Activated naive CD8-positive, alpha-beta T cell treated with anti-CD3 and anti-CD28 coated beads, Interleukin-2, amount 10 ng/mL, durations not matched to agents 7 days and 5 days (primary cell): ENCODE measurements around the gene IGSF23. TPM values are rescaled to one million over a fixed set of nuclear protein-coding genes. Genes with fewer than 3 reads are reported as not detected.
"Not testable (repeated sequence)": the region's sequence is repeated elsewhere in the genome, so short reads cannot be mapped to it uniquely, and the experiment has no call there.

Experiments
- ATAC-seq: fragments of 150-1000 bp; cut with Tn5 transposase; one replicate; pipeline ENCODE4 v1.10.0; 2021; ENCODE audit warnings: low read depth, moderate library complexity
- POLR2A ChIA-PET: fragments of 350-600 bp; sonication (Branson Sonifier 250); formaldehyde crosslinking; loops from one replicate; lab custom pipeline; 2021; ENCODE audit warnings: antibody characterized with exemption; lab: Charles Lee
- DNase-seq: peaks from one replicate; pipeline ENCODE4 v3.0.0; 2021
- H3K27ac Mint-ChIP-seq: one replicate; pipeline ENCODE4 v1.8.0; 2022; ENCODE audit warnings: mild to moderate bottlenecking, mixed read lengths
- H3K27me3 Mint-ChIP-seq: one replicate; pipeline ENCODE4 v1.8.0; 2022; ENCODE audit warnings: mild to moderate bottlenecking, moderate library complexity, mixed read lengths
- H3K36me3 Mint-ChIP-seq: one replicate; pipeline ENCODE4 v1.8.0; 2021; ENCODE audit warnings: mild to moderate bottlenecking, mixed read lengths
- H3K4me1 Mint-ChIP-seq: one replicate; pipeline ENCODE4 v1.8.0; 2021; ENCODE audit warnings: mixed read lengths
- H3K4me3 Mint-ChIP-seq: one replicate; pipeline ENCODE4 v1.8.0; 2022; ENCODE audit warnings: mild to moderate bottlenecking, moderate library complexity, mixed read lengths
- H3K9me3 Mint-ChIP-seq: one replicate; pipeline ENCODE4 v1.8.0; 2021; ENCODE audit warnings: mixed read lengths
- total RNA-seq, 2 experiments: library from RNA; stranded (reverse); gene quantifications; one replicate each; pipeline ENCODE4 v1.2.3, GENCODE V29; 2021

Gene IGSF23
- total RNA-seq, 2 experiments from 2014 or later: not detected

- not testable (repeated sequence) for H3K27me3 Mint-ChIP-seq, H3K36me3 Mint-ChIP-seq, DNase-seq, H3K9me3 Mint-ChIP-seq, ATAC-seq, H3K27ac Mint-ChIP-seq, H3K4me3 Mint-ChIP-seq
- peaks cover 11% of the 10 kb centered on the region for H3K4me1 Mint-ChIP-seq
- POLR2A ChIA-PET: interaction anchor here (0.7 kb wide), 1 partner anchor 19 kb away, joined by 3 read pairs; no protein-coding TSS in a partner anchor
These were observed 2.9 kb upstream of the IGSF23 start for GRCh38 chr19:44610497-44610896.

- no peaks in the 10 kb centered on the region for H3K36me3 Mint-ChIP-seq
- no peak overlapping the region for H3K27ac Mint-ChIP-seq
- peaks cover 10% of the 10 kb centered on the region for H3K4me1 Mint-ChIP-seq
- ATAC-seq (no peak), DNase-seq (no peak)
- peaks cover 3% of the 10 kb centered on the region for H3K9me3 Mint-ChIP-seq
- H3K4me3 Mint-ChIP-seq: no peak overlapping the region
- H3K27me3 Mint-ChIP-seq: peaks cover 2% of the 10 kb centered on the region
- POLR2A ChIA-PET: no interaction called here
These were observed 1.5 kb upstream of the IGSF23 start for GRCh38 chr19:44611812-44612295.

- H3K4me1 Mint-ChIP-seq: no peaks in the 10 kb centered on the region
- no peak for DNase-seq
- POLR2A ChIA-PET: no interaction called here
- H3K27ac Mint-ChIP-seq: no peak overlapping the region
- no peak overlapping the region for H3K4me3 Mint-ChIP-seq
- H3K9me3 Mint-ChIP-seq: no peaks in the 10 kb centered on the region
- no peaks in the 10 kb centered on the region for H3K36me3 Mint-ChIP-seq
- peaks cover 2% of the 10 kb centered on the region for H3K27me3 Mint-ChIP-seq
- ATAC-seq: no peak
These were observed 950 bp downstream of the IGSF23 start for GRCh38 chr19:44614313-44614712.

GRCh38 chr19:44615863-44616247 lies 2.5 kb downstream of the IGSF23 start:
- Mint-ChIP-seq H3K4me1 (no peaks in the 10 kb centered on the region), H3K36me3 (no peaks in the 10 kb centered on the region), H3K9me3 (no peaks in the 10 kb centered on the region), H3K27ac (no peak overlapping the region), H3K27me3 (no peaks in the 10 kb centered on the region), H3K4me3 (no peak overlapping the region)
- no peak for DNase-seq
- POLR2A ChIA-PET: no interaction called here
- no peak for ATAC-seq

- Mint-ChIP-seq H3K4me3 (no peak overlapping the region), H3K27me3 (no peaks in the 10 kb centered on the region), H3K9me3 (no peaks in the 10 kb centered on the region), H3K36me3 (no peaks in the 10 kb centered on the region), H3K4me1 (no peaks in the 10 kb centered on the region), H3K27ac (no peak overlapping the region)
- POLR2A ChIA-PET: no interaction called here
- no peak for DNase-seq
- ATAC-seq: no peak
These were observed 3.9 kb downstream of the IGSF23 start for GRCh38 chr19:44617110-44617880.

GRCh38 chr19:44618640-44619357 lies 5.4 kb downstream of the IGSF23 start:
- POLR2A ChIA-PET: no interaction called here
- DNase-seq: no peak
- Mint-ChIP-seq H3K27me3 (no peaks in the 10 kb centered on the region), H3K36me3 (no peaks in the 10 kb centered on the region), H3K9me3 (no peaks in the 10 kb centered on the region), H3K4me3 (no peak overlapping the region), H3K27ac (no peak overlapping the region), H3K4me1 (no peaks in the 10 kb centered on the region)
- ATAC-seq: no peak

GRCh38 chr19:44620667-44621066 lies 7.3 kb downstream of the IGSF23 start:
- ATAC-seq (no peak), DNase-seq (no peak)
- Mint-ChIP-seq H3K36me3 (no peaks in the 10 kb centered on the region), H3K4me3 (no peak overlapping the region), H3K4me1 (no peaks in the 10 kb centered on the region), H3K27ac (no peak overlapping the region), H3K9me3 (no peaks in the 10 kb centered on the region), H3K27me3 (no peaks in the 10 kb centered on the region)
- POLR2A ChIA-PET: no interaction called here

GRCh38 chr19:44621367-44621766 lies 8.0 kb downstream of the IGSF23 start:
- no peaks in the 10 kb centered on the region for H3K27me3 Mint-ChIP-seq
- H3K4me3 Mint-ChIP-seq: no peak overlapping the region
- H3K27ac Mint-ChIP-seq: no peak overlapping the region
- POLR2A ChIA-PET: no interaction called here
- no peaks in the 10 kb centered on the region for H3K9me3 Mint-ChIP-seq
- ATAC-seq (no peak), DNase-seq (no peak)
- no peaks in the 10 kb centered on the region for H3K36me3 Mint-ChIP-seq
- no peaks in the 10 kb centered on the region for H3K4me1 Mint-ChIP-seq

GRCh38 chr19:44623080-44623479 lies 9.7 kb downstream of the IGSF23 start:
- POLR2A ChIA-PET: no interaction called here
- Mint-ChIP-seq H3K4me1 (no peaks in the 10 kb centered on the region), H3K27me3 (peaks cover 4% of the 10 kb centered on the region), H3K36me3 (no peaks in the 10 kb centered on the region), H3K4me3 (no peak overlapping the region), H3K27ac (no peak overlapping the region), H3K9me3 (no peaks in the 10 kb centered on the region)
- DNase-seq: no peak
- no peak for ATAC-seq

- Mint-ChIP-seq H3K27me3 (peaks cover 4% of the 10 kb centered on the region), H3K4me1 (no peaks in the 10 kb centered on the region), H3K27ac (no peak overlapping the region), H3K4me3 (no peak overlapping the region), H3K36me3 (no peaks in the 10 kb centered on the region), H3K9me3 (no peaks in the 10 kb centered on the region)
- POLR2A ChIA-PET: no interaction called here
- DNase-seq: no peak
- no peak for ATAC-seq
These were observed 10.3 kb downstream of the IGSF23 start for GRCh38 chr19:44623626-44624025.

- Mint-ChIP-seq H3K4me3 (no peak overlapping the region), H3K27me3 (peaks cover 4% of the 10 kb centered on the region), H3K9me3 (peaks cover 2% of the 10 kb centered on the region), H3K27ac (no peak overlapping the region), H3K36me3 (no peaks in the 10 kb centered on the region), H3K4me1 (no peaks in the 10 kb centered on the region)
- POLR2A ChIA-PET: no interaction called here
- DNase-seq (no peak), ATAC-seq (no peak)
These were observed 11.5 kb downstream of the IGSF23 start for GRCh38 chr19:44624840-44625354.

GRCh38 chr19:44625637-44626036 lies 12.3 kb downstream of the IGSF23 start:
- DNase-seq, H3K36me3 Mint-ChIP-seq, H3K4me1 Mint-ChIP-seq, POLR2A ChIA-PET, H3K9me3 Mint-ChIP-seq, ATAC-seq, H3K4me3 Mint-ChIP-seq, H3K27ac Mint-ChIP-seq, H3K27me3 Mint-ChIP-seq: not testable (repeated sequence)

GRCh38 chr19:44626048-44626624 lies 12.8 kb downstream of the IGSF23 start:
- ATAC-seq (no peak), DNase-seq (no peak)
- H3K9me3 Mint-ChIP-seq: peaks cover 2% of the 10 kb centered on the region
- H3K27ac Mint-ChIP-seq: no peak overlapping the region
- H3K4me3 Mint-ChIP-seq: no peak overlapping the region
- H3K27me3 Mint-ChIP-seq: peaks cover 6% of the 10 kb centered on the region
- POLR2A ChIA-PET: no interaction called here
- H3K4me1 Mint-ChIP-seq: no peaks in the 10 kb centered on the region
- H3K36me3 Mint-ChIP-seq: no peaks in the 10 kb centered on the region
